IgD-negative memory B cell (primary cell): ENCODE results near the gene MEGF11. TPM values are rescaled to one million over a fixed set of nuclear protein-coding genes. Genes with fewer than 3 reads are reported as not detected.

ENCODE experiments used
- H3K27ac Mint-ChIP-seq, 3 donors: one replicate each; pipeline ENCODE4 v1.8.0; 2020 to 2022; ENCODE audit warnings: mild to moderate bottlenecking in 3 of 3, mixed read lengths in 3 of 3, moderate library complexity in 1 of 3
- H3K27me3 Mint-ChIP-seq: one replicate; pipeline ENCODE4 v1.8.0; 2021; ENCODE audit warnings: mixed read lengths
- H3K36me3 Mint-ChIP-seq: one replicate; pipeline ENCODE4 v1.8.0; 2020; ENCODE audit warnings: mild to moderate bottlenecking, mixed read lengths
- H3K4me1 Mint-ChIP-seq, 3 donors: one replicate each; pipeline ENCODE4 v1.8.0; 2020 to 2022; ENCODE audit warnings: mixed read lengths in 3 of 3, mild to moderate bottlenecking in 1 of 3
- H3K4me3 Mint-ChIP-seq, 4 donors: one replicate each; pipeline ENCODE4 v1.8.0; 2020 to 2022; ENCODE audit warnings: mild to moderate bottlenecking in 4 of 4, mixed read lengths in 4 of 4, moderate library complexity in 3 of 4
- H3K9me3 Mint-ChIP-seq, 3 donors: one replicate each; pipeline ENCODE4 v1.8.0; 2020 to 2021; ENCODE audit warnings: mixed read lengths in 3 of 3, mild to moderate bottlenecking in 1 of 3
- polyA plus RNA-seq: library from polyadenylated mRNA; unstranded; fragments of 300-500 nt; fragmentation: Illumina TruSeq; gene quantifications from one replicate; pipeline ENCODE4 v1.2.3, GENCODE V29; 2021

The MEGF11 gene
- polyA plus RNA-seq, 1 donor from 2014 or later: 0.41 TPM

GRCh38 chr15:66047321-66048024 is 206.1 kb downstream of the MEGF11 start:
- H3K4me1 Mint-ChIP-seq: no peaks in the 10 kb centered on the region
- H3K36me3 Mint-ChIP-seq: no peaks in the 10 kb centered on the region
- no peak overlapping the region for H3K27ac Mint-ChIP-seq
- peaks cover 6% of the 10 kb centered on the region for H3K27me3 Mint-ChIP-seq
- no peaks in the 10 kb centered on the region for H3K9me3 Mint-ChIP-seq
- no peak overlapping the region for H3K4me3 Mint-ChIP-seq

GRCh38 chr15:66046751-66047150 is 206.8 kb downstream of the MEGF11 start:
- H3K4me1 Mint-ChIP-seq: no peaks in the 10 kb centered on the region
- H3K27me3 Mint-ChIP-seq: peaks cover 7% of the 10 kb centered on the region

GRCh38 chr15:66046326-66046725 is 207.2 kb downstream of the MEGF11 start:
- no peaks in the 10 kb centered on the region for H3K36me3 Mint-ChIP-seq
- H3K4me1 Mint-ChIP-seq: no peaks in the 10 kb centered on the region
- H3K4me3 Mint-ChIP-seq: no peak overlapping the region
- H3K9me3 Mint-ChIP-seq: no peaks in the 10 kb centered on the region
- no peak overlapping the region for H3K27ac Mint-ChIP-seq
- peaks cover 7% of the 10 kb centered on the region for H3K27me3 Mint-ChIP-seq

More at GRCh38 chr15:66046751-66047150, 206.8 kb downstream of the MEGF11 start:
- Mint-ChIP-seq H3K27ac (no peak overlapping the region), H3K9me3 (no peaks in the 10 kb centered on the region), H3K36me3 (no peaks in the 10 kb centered on the region), H3K4me3 (no peak overlapping the region)

GRCh38 chr15:66045542-66045941 is 208.0 kb downstream of the MEGF11 start:
- no peaks in the 10 kb centered on the region for H3K4me1 Mint-ChIP-seq
- peaks cover 8% of the 10 kb centered on the region for H3K27me3 Mint-ChIP-seq
- H3K27ac Mint-ChIP-seq: no peak overlapping the region
- H3K9me3 Mint-ChIP-seq: no peaks in the 10 kb centered on the region
- no peak overlapping the region for H3K4me3 Mint-ChIP-seq
- no peaks in the 10 kb centered on the region for H3K36me3 Mint-ChIP-seq

- no peaks in the 10 kb centered on the region for H3K4me1 Mint-ChIP-seq
- H3K36me3 Mint-ChIP-seq: no peaks in the 10 kb centered on the region
- H3K27me3 Mint-ChIP-seq: peaks cover 10% of the 10 kb centered on the region
- H3K9me3 Mint-ChIP-seq: no peaks in the 10 kb centered on the region
- no peak overlapping the region for H3K4me3 Mint-ChIP-seq
- no peak overlapping the region for H3K27ac Mint-ChIP-seq
Measured at GRCh38 chr15:66044837-66045236, 208.7 kb downstream of the MEGF11 start.

- Mint-ChIP-seq H3K27ac (peak overlapping the region in 1 of 3 donors; percentile 32), H3K27me3 (peaks cover 21% of the 10 kb centered on the region)
Measured at GRCh38 chr15:66043264-66043663, 210.3 kb downstream of the MEGF11 start.

GRCh38 chr15:66042624-66043023 is 210.9 kb downstream of the MEGF11 start:
- no peaks in the 10 kb centered on the region for H3K4me1 Mint-ChIP-seq
- no peak overlapping the region for H3K4me3 Mint-ChIP-seq
- H3K27ac Mint-ChIP-seq: no peak overlapping the region
- peaks cover 25% of the 10 kb centered on the region for H3K27me3 Mint-ChIP-seq
- H3K9me3 Mint-ChIP-seq: no peaks in the 10 kb centered on the region
- no peaks in the 10 kb centered on the region for H3K36me3 Mint-ChIP-seq

More at GRCh38 chr15:66043264-66043663, 210.3 kb downstream of the MEGF11 start:
- H3K4me1 Mint-ChIP-seq: no peaks in the 10 kb centered on the region
- H3K36me3 Mint-ChIP-seq: no peaks in the 10 kb centered on the region
- H3K9me3 Mint-ChIP-seq: no peaks in the 10 kb centered on the region
- H3K4me3 Mint-ChIP-seq: no peak overlapping the region

GRCh38 chr15:66041276-66041675 is 212.3 kb downstream of the MEGF11 start:
- no peaks in the 10 kb centered on the region for H3K4me1 Mint-ChIP-seq
- H3K36me3 Mint-ChIP-seq: no peaks in the 10 kb centered on the region
- H3K9me3 Mint-ChIP-seq: no peaks in the 10 kb centered on the region
- no peak overlapping the region for H3K27ac Mint-ChIP-seq
- peaks cover 25% of the 10 kb centered on the region for H3K27me3 Mint-ChIP-seq
- no peak overlapping the region for H3K4me3 Mint-ChIP-seq

- peaks cover 25% of the 10 kb centered on the region for H3K27me3 Mint-ChIP-seq
- H3K4me3 Mint-ChIP-seq: no peak overlapping the region
- no peaks in the 10 kb centered on the region for H3K4me1 Mint-ChIP-seq
- no peaks in the 10 kb centered on the region for H3K36me3 Mint-ChIP-seq
- H3K27ac Mint-ChIP-seq: no peak overlapping the region
- peaks cover 0 to under 1% (median 0%) of the 10 kb centered on the region in 3 donors for H3K9me3 Mint-ChIP-seq
Measured at GRCh38 chr15:66040211-66040892, 213.2 kb downstream of the MEGF11 start.

- Mint-ChIP-seq H3K27me3 (peaks cover 23% of the 10 kb centered on the region), H3K27ac (no peak overlapping the region), H3K4me1 (no peaks in the 10 kb centered on the region), H3K36me3 (peaks cover 2% of the 10 kb centered on the region), H3K9me3 (peaks cover 0 to 2% (median 0%) of the 10 kb centered on the region in 3 donors), H3K4me3 (no peak overlapping the region)
Measured at GRCh38 chr15:66039117-66039871, 214.3 kb downstream of the MEGF11 start.

- Mint-ChIP-seq H3K36me3 (peaks cover 2% of the 10 kb centered on the region), H3K4me1 (no peaks in the 10 kb centered on the region), H3K27me3 (peaks cover 23% of the 10 kb centered on the region), H3K4me3 (no peak overlapping the region), H3K9me3 (peaks cover 0 to 2% (median 2%) of the 10 kb centered on the region in 3 donors), H3K27ac (no peak overlapping the region)
Measured at GRCh38 chr15:66038387-66039116, 215.0 kb downstream of the MEGF11 start.

GRCh38 chr15:66036859-66037258 is 216.7 kb downstream of the MEGF11 start:
- Mint-ChIP-seq H3K9me3 (peaks cover 5 to 8% (median 7%) of the 10 kb centered on the region in 3 donors), H3K27me3 (peaks cover 23% of the 10 kb centered on the region), H3K36me3 (peaks cover 2% of the 10 kb centered on the region), H3K4me1 (no peaks in the 10 kb centered on the region), H3K27ac (no peak overlapping the region), H3K4me3 (no peak overlapping the region)

GRCh38 chr15:66035901-66036300 is 217.6 kb downstream of the MEGF11 start:
- Mint-ChIP-seq H3K4me3 (no peak overlapping the region), H3K27ac (peak overlapping the region in 1 of 3 donors; percentile 7), H3K27me3 (peaks cover 24% of the 10 kb centered on the region), H3K9me3 (peaks cover 5 to 15% (median 12%) of the 10 kb centered on the region in 3 donors), H3K36me3 (peaks cover 2% of the 10 kb centered on the region), H3K4me1 (no peaks in the 10 kb centered on the region)

- H3K4me3 Mint-ChIP-seq: peak overlapping the region in 1 of 4 donors; percentile 19
- peaks cover 2% of the 10 kb centered on the region for H3K36me3 Mint-ChIP-seq
- H3K9me3 Mint-ChIP-seq: peaks cover 5 to 15% (median 12%) of the 10 kb centered on the region in 3 donors
- H3K4me1 Mint-ChIP-seq: no peaks in the 10 kb centered on the region
- no peak overlapping the region for H3K27ac Mint-ChIP-seq
- H3K27me3 Mint-ChIP-seq: peaks cover 10% of the 10 kb centered on the region
Measured at GRCh38 chr15:66033143-66033542, 220.4 kb downstream of the MEGF11 start.
